ENCODE measurements around the gene AFAP1L2.

GRCh38 chr10:114389426-114389825 is 14.9 kb downstream of the AFAP1L2 start:
- TF ChIP-seq, protein P1, sequence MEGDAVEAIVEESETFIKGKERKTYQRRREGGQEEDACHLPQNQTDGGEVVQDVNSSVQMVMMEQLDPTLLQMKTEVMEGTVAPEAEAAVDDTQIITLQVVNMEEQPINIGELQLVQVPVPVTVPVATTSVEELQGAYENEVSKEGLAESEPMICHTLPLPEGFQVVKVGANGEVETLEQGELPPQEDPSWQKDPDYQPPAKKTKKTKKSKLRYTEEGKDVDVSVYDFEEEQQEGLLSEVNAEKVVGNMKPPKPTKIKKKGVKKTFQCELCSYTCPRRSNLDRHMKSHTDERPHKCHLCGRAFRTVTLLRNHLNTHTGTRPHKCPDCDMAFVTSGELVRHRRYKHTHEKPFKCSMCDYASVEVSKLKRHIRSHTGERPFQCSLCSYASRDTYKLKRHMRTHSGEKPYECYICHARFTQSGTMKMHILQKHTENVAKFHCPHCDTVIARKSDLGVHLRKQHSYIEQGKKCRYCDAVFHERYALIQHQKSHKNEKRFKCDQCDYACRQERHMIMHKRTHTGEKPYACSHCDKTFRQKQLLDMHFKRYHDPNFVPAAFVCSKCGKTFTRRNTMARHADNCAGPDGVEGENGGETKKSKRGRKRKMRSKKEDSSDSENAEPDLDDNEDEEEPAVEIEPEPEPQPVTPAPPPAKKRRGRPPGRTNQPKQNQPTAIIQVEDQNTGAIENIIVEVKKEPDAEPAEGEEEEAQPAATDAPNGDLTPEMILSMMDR (IDR thresholded peaks at IDR 0.05; ENCODE audit: low read depth, low read length, poor library complexity, severe bottlenecking), result no peak
- TF ChIP-seq EZH2phosphoT487 (IDR thresholded peaks at IDR 0.05; ENCODE audit: borderline replicate concordance, low read length), result no peak
